ENCODE data around the gene DGKH. TPM values are rescaled to one million over a fixed set of nuclear protein-coding genes. Genes with fewer than 3 reads are reported as not detected.
A peak's percentile ranks its signal among the peaks of the same experiment; 100 is the strongest.

Gene DGKH
- total RNA-seq, 1 donor = 16.0 TPM

DNA sequence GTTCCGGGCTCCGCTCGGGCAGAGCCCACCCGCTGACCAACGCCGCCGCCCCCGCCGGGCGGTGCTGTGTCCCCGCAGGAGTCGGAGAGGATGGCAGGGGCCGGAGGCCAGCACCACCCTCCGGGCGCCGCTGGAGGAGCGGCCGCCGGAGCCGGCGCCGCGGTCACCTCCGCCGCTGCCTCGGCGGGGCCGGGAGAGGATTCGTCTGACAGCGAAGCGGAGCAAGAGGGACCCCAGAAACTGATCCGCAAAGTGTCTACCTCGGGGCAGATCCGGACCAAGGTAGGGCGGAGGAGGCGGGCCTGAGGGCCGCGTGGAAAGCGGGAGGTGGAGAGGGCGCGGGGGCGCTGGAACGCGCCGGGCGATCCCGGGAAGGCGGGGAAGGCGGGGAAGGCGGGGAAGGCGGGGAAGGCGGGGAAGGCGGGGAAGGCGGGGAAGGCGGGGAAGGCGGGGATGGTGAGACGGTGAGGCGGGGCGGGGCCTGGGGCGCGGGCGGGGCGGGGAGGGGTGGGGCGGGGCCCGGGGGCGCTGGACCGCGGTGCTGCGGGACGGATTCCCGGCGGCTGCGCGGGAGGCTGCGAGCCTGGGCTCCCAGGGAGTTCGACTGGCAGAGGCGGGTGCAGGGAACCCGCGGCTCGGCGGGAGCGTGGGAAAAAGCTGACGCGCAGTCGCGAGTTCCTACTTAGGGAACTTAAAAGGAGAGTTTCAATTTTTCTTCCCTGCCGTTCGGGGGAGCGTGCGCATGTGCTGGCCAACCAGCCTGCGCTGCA is 421 bp downstream of the DGKH start:
- TF ChIP-seq, protein P1, sequence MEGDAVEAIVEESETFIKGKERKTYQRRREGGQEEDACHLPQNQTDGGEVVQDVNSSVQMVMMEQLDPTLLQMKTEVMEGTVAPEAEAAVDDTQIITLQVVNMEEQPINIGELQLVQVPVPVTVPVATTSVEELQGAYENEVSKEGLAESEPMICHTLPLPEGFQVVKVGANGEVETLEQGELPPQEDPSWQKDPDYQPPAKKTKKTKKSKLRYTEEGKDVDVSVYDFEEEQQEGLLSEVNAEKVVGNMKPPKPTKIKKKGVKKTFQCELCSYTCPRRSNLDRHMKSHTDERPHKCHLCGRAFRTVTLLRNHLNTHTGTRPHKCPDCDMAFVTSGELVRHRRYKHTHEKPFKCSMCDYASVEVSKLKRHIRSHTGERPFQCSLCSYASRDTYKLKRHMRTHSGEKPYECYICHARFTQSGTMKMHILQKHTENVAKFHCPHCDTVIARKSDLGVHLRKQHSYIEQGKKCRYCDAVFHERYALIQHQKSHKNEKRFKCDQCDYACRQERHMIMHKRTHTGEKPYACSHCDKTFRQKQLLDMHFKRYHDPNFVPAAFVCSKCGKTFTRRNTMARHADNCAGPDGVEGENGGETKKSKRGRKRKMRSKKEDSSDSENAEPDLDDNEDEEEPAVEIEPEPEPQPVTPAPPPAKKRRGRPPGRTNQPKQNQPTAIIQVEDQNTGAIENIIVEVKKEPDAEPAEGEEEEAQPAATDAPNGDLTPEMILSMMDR (IDR thresholded peaks at IDR 0.05; ENCODE audit: insufficient read depth, low read depth, low read length) = peak; percentile 23
- DNase-seq (ENCODE audit: low read depth) = peak; percentile 89

DNA sequence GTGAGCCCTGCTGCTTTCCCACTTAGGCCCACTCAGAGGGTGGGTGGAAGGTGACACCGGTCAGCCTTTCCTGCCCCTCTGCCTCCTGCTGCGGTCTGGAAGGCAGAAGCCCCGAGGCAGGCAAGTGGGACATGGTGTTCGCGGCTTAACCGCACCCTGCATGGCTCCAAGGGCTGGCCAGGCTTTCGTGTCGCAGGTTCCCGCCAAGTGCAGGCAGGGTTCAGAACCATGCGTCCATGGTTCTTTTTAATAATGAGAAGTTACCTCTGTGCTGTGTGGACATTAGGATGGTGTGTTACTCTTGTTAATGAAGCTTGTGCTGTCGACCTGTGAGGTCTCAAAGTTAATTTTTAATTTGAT is 986 bp downstream of the DGKH start:
- TF ChIP-seq, protein P1 (IDR thresholded peaks at IDR 0.05; ENCODE audit: insufficient read depth, low read depth, low read length) = no peak
- H3K4me3 ChIP-seq (ENCODE audit: low read depth, low read length) = peak overlapping the region; percentile 75

More for the DNA sequence above, 421 bp downstream of the DGKH start:
- H3K4me3 ChIP-seq (ENCODE audit: low read depth, low read length) = peak overlapping the region; percentile 83

DNA sequence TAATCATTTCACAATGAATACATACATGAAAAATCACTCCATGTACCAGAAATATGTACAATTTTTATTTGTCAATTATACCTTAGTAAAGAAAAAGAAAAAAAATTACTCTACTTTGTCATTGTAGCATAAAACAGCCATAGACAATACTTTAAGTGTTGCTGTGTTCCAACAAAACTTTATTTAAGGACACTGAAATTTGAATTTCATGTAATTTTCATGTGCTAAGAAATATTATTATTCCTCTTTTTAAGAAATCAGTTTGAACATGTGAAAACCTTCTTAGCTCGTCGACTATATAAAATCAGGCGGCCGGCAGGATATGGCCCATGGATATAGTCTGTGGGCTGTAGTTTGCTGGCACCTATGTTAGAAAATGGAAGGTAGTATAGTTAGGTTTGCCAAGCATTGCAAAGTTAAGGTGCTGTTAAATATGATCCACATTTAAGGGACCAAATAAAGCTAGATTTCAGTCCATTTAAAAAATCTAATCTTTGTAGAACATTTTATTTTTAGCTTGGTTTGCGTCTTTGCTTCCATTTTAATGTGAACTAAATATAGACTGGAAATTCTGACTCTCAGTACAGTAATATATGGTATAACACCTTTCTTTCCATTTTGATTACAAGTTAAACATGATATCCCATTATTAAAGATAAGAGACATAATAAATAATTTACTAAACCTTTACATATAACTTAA is 6.5 kb downstream of the DGKH start:
- TF ChIP-seq, protein P1 (IDR thresholded peaks at IDR 0.05; ENCODE audit: insufficient read depth, low read depth, low read length) = no peak
- no peak for DNase-seq (ENCODE audit: low read depth)
- H3K4me3 ChIP-seq (ENCODE audit: low read depth, low read length) = no peak overlapping the region

More for the DNA sequence above, 986 bp downstream of the DGKH start:
- DNase-seq (ENCODE audit: low read depth) = no peak

GRCh38 chr13:42055500-42056085 is 7.1 kb downstream of the DGKH start:
- TF ChIP-seq, protein P1 (IDR thresholded peaks at IDR 0.05; ENCODE audit: insufficient read depth, low read depth, low read length) = no peak
- no peak for DNase-seq (ENCODE audit: low read depth)
- H3K4me3 ChIP-seq (ENCODE audit: low read depth, low read length) = no peak overlapping the region

DNA sequence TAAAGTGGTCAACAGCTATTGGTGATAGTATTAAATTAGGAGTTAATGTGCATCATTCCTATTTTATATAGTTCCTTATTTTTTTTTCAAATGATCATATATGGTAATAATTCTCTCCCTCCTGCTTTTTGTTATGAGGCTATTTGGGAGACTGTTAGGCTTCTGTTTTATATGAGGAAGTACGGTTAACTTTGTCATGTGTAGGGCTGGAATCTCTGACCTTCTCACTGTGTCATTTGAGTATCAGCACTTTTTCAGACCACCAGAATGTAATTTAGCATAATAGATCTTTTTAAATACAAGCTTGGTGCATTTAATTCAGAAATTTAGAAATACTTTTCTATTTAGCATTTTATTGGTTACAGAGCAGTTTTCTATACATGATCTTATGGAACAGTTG is 7.7 kb downstream of the DGKH start:
- no peak for DNase-seq (ENCODE audit: low read depth)
- TF ChIP-seq, protein P1 (IDR thresholded peaks at IDR 0.05; ENCODE audit: insufficient read depth, low read depth, low read length) = no peak
- no peak overlapping the region for H3K4me3 ChIP-seq (ENCODE audit: low read depth, low read length)

DNA sequence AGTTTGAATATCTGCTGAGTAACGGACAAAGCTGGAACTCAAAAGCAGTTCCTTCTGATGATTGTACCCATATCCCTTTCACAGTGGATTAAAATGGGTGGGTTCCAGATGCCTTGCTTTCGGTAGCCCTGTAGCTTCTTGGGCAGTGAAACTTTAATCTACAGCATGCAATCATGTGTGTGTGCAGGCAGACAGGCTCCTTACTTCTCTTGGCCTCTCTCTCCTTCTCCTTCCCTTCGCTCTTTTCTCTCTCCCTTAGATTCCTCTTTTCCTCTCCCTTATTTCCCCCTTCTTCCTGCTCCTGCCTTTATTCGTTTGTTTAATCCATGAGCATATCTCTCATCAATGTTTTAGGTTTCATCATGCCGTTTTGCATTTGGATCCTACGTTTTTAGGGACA is 8.1 kb downstream of the DGKH start:
- no peak for DNase-seq (ENCODE audit: low read depth)
- TF ChIP-seq, protein P1 (IDR thresholded peaks at IDR 0.05; ENCODE audit: insufficient read depth, low read depth, low read length) = no peak
- no peak overlapping the region for H3K4me3 ChIP-seq (ENCODE audit: low read depth, low read length)
